Upper lobe of left lung (tissue), 6 donors: ENCODE results near the gene TRNP1. TPM values are rescaled to one million over a fixed set of nuclear protein-coding genes. Genes with fewer than 3 reads are reported as not detected.

ENCODE experiments used
- ATAC-seq, 2 donors: fragments of 200-7000 bp; cut with Tn5 transposase; one replicate each; pipeline ENCODE4 v1.9.1; 2022; ENCODE audit warnings: mild to moderate bottlenecking in 2 of 2, moderate library complexity in 2 of 2; ENCODE audit not compliant: low FRiP score in 2 of 2
- DNase-seq, 2 donors: peaks; one replicate each; pipeline ENCODE4 v3.0.0-alpha.2; 2019 to 2020
- H3K27ac ChIP-seq, 4 donors: fragments of 200-600 bp; sonication (generic); one replicate each; pipeline ENCODE4 v1.5.1; 2016 to 2019
- H3K27me3 ChIP-seq, 4 donors: fragments of 200-600 bp; sonication (generic); one replicate each; pipeline ENCODE4 v1.5.1; 2017 to 2019
- H3K36me3 ChIP-seq, 4 donors: fragments of 200-600 bp; sonication (generic); one replicate each; pipeline ENCODE4 v1.5.1; 2016 to 2019
- H3K4me1 ChIP-seq, 4 donors: fragments of 200-600 bp; sonication (generic); one replicate each; pipeline ENCODE4 v1.5.1; 2018 to 2019
- H3K4me3 ChIP-seq, 4 donors: fragments of 200-600 bp; sonication (generic); one replicate each; pipeline ENCODE4 v1.5.1; 2017 to 2019; ENCODE audit warnings: mild to moderate bottlenecking in 2 of 4, moderate library complexity in 1 of 4
- H3K9me3 ChIP-seq, 4 donors: fragments of 200-600 bp; sonication (generic); one replicate each; pipeline ENCODE4 v1.5.1; 2018 to 2019
- EP300 ChIP-seq, 4 donors: sonication (generic); formaldehyde crosslinking; IDR thresholded peaks; one replicate each; pipeline ENCODE4 v1.5.1; 2017; ENCODE audit warnings: antibody characterized with exemption in 4 of 4, control low read depth in 2 of 4
- POLR2A ChIP-seq, 4 donors: fragments of 450-650 bp; IDR thresholded peaks; one replicate each; pipeline ENCODE4 v1.5.1; 2016 to 2017; ENCODE audit warnings: antibody characterized with exemption in 4 of 4, mild to moderate bottlenecking in 2 of 4
- POLR2AphosphoS5 ChIP-seq, 2 donors: sonication (generic); formaldehyde crosslinking; IDR thresholded peaks; one replicate each; pipeline ENCODE4 v1.5.1; 2017; ENCODE audit warnings: antibody characterized with exemption in 2 of 2
- WGBS, 2 donors: methylation state at CpG; one replicate each; pipeline ENCODE4 v1.1.5; 2017 to 2018; 5-methylcytosine and 5-hydroxymethylcytosine counted together
- total RNA-seq, 6 donors: library from RNA; depleted of rRNA in 4 of 6; stranded (reverse); fragments of >200 nt in 4 of 6; gene quantifications; one replicate each; pipeline versions ENCODE4 v1.1.0 to v1.2.1, GENCODE V29; 2016 to 2021
- TF ChIP-seq, protein P1 (sequence below), 6 experiments: fragments of 450-650 bp in 4 of 6; fragments of 200-600 bp in 2 of 6; sonication (generic) in 2 of 6; IDR thresholded peaks; one replicate each; pipeline ENCODE4 v1.5.1; 2016 to 2019; ENCODE audit warnings: antibody characterized with exemption in 6 of 6
- donor health status: DM: no; HTN: no; CAD: no; lungs with moderate emphysema.
- donor health status: DM: no; HTN: yes; CAD: no; lungs with severe emphysema.

TRNP1 gene
- total RNA-seq, 6 donors from 2014 or later: 9.1 to 38.0 (median 26.0) TPM

- TF ChIP-seq, protein P1, sequence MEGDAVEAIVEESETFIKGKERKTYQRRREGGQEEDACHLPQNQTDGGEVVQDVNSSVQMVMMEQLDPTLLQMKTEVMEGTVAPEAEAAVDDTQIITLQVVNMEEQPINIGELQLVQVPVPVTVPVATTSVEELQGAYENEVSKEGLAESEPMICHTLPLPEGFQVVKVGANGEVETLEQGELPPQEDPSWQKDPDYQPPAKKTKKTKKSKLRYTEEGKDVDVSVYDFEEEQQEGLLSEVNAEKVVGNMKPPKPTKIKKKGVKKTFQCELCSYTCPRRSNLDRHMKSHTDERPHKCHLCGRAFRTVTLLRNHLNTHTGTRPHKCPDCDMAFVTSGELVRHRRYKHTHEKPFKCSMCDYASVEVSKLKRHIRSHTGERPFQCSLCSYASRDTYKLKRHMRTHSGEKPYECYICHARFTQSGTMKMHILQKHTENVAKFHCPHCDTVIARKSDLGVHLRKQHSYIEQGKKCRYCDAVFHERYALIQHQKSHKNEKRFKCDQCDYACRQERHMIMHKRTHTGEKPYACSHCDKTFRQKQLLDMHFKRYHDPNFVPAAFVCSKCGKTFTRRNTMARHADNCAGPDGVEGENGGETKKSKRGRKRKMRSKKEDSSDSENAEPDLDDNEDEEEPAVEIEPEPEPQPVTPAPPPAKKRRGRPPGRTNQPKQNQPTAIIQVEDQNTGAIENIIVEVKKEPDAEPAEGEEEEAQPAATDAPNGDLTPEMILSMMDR (IDR thresholded peaks at IDR 0.05): no peak
- TF ChIP-seq POLR2AphosphoS5 (IDR thresholded peaks at IDR 0.05) (no peak), POLR2A (IDR thresholded peaks at IDR 0.05) (no peak), EP300 (IDR thresholded peaks at IDR 0.05) (no peak)
- Histone ChIP-seq H3K27me3 (no peaks in the 10 kb centered on the region), H3K4me1 (no peaks in the 10 kb centered on the region), H3K4me3 (no peak overlapping the region), H3K27ac (no peak overlapping the region), H3K36me3 (no peaks in the 10 kb centered on the region), H3K9me3 (no peaks in the 10 kb centered on the region)
- WGBS, 2 donors: 87 to 93% methylated on average over 3 of the region's 3 CpGs
- no peak for DNase-seq
- ATAC-seq: no peak
Measured at GRCh38 chr1:26976621-26977510, 16.6 kb upstream of the TRNP1 start.

DNA sequence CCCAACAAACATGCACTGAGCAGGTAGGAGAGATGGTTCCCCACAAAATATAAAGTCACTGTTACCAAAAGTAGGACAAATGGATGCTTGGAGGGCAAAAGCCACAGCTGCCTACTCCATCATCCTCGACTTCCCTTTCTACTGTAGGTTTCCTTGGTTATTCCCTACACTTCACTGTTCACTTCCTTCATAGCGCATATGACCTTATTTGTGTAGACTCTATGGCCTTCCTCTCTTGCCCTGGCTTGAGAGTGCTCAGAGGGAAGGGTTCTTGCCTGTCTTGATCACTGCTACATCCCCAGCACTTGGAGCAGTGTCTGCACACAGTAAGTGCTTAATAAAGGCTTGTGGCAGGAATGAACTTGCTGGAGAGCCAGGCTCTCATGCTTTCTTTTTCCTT, 14.6 kb upstream of the TRNP1 start:
- Histone ChIP-seq H3K4me1 (no peaks in the 10 kb centered on the region), H3K27me3 (no peaks in the 10 kb centered on the region), H3K4me3 (no peak overlapping the region), H3K27ac (no peak overlapping the region), H3K9me3 (no peaks in the 10 kb centered on the region), H3K36me3 (no peaks in the 10 kb centered on the region)
- TF ChIP-seq, protein P1 (IDR thresholded peaks at IDR 0.05): no peak
- TF ChIP-seq POLR2A (IDR thresholded peaks at IDR 0.05) (no peak), EP300 (IDR thresholded peaks at IDR 0.05) (no peak), POLR2AphosphoS5 (IDR thresholded peaks at IDR 0.05) (no peak)
- WGBS, 2 donors: 41 to 61% methylated on average over 2 of the region's 2 CpGs
- DNase-seq (no peak), ATAC-seq (no peak)

DNA sequence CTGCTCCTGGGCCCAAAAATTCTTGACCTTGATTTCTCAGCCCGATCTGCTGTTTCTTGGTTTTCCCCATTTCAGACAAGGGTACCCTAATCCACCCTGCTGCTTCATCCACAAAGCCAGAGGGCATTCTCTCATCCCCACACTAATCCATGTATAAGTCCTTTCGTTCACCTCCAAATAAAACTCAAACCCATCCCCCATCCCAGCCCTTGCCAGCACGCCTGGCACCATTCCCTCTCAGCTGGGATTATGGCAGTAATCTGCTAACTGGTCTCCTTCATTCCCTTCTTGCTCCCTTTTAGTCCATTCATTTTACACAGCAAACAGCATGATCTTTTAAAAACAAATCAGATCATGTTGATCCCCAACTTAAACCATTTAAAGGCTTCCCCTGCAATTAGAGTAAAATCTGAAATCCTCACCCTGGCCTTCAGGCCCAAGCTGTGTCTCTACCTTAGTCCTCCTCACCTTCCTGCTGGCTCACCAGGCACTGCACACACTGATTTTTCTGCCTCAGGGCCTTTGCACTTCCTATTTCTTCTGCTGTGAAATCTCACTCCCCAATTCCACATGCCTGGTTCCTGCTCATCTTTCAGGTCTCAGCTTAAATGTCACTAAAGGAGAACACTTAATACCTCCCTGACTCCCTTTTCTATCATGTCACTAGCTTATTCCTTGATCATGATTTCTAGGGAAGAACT, 12.2 kb upstream of the TRNP1 start:
- no peak overlapping the region for H3K27ac ChIP-seq
- no peaks in the 10 kb centered on the region for H3K36me3 ChIP-seq
- ATAC-seq (no peak), DNase-seq (no peak)
- no peaks in the 10 kb centered on the region for H3K9me3 ChIP-seq
- H3K4me3 ChIP-seq: no peak overlapping the region
- H3K27me3 ChIP-seq: no peaks in the 10 kb centered on the region
- no peaks in the 10 kb centered on the region for H3K4me1 ChIP-seq
- TF ChIP-seq POLR2AphosphoS5 (IDR thresholded peaks at IDR 0.05): no peak
- no peak for TF ChIP-seq EP300 (IDR thresholded peaks at IDR 0.05)
- no peak for TF ChIP-seq POLR2A (IDR thresholded peaks at IDR 0.05)
- TF ChIP-seq, protein P1 (IDR thresholded peaks at IDR 0.05): no peak
- 72 to 78% methylated on average over 3 of the region's 3 CpGs for WGBS, 2 donors

DNA sequence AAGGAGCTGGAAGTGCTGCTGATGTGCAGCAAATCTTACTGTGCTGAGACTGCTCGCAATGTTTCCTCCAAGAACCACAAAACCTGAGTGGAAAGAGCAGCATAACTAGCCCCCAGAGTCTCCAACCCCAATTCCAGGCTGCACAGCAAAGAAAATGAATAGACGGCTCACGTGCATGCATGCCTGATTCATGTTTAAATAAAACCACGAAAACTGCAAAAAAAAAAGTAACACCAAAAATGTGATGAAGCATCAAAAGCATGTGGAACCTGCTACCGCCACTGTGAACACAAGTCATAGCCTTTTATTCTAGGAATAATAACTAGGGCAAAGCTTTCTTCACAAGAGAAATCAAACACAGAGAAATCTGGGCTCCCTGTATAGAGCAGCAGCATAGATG, 9.6 kb upstream of the TRNP1 start:
- H3K9me3 ChIP-seq: no peaks in the 10 kb centered on the region
- no peak overlapping the region for H3K27ac ChIP-seq
- no peaks in the 10 kb centered on the region for H3K4me1 ChIP-seq
- 64 to 76% methylated on average over 5 of the region's 5 CpGs for WGBS, 2 donors
- H3K36me3 ChIP-seq: no peaks in the 10 kb centered on the region
- DNase-seq: no peak
- H3K27me3 ChIP-seq: no peaks in the 10 kb centered on the region
- H3K4me3 ChIP-seq: no peak overlapping the region
- TF ChIP-seq POLR2AphosphoS5 (IDR thresholded peaks at IDR 0.05): no peak
- no peak for TF ChIP-seq EP300 (IDR thresholded peaks at IDR 0.05)
- TF ChIP-seq, protein P1 (IDR thresholded peaks at IDR 0.05): no peak
- no peak for TF ChIP-seq POLR2A (IDR thresholded peaks at IDR 0.05)
- no peak for ATAC-seq
